Measurements from ENCODE around the gene ADPRS.
A peak's percentile ranks its signal among the peaks of the same experiment; 100 is the strongest.

Gene ADPRS

DNA sequence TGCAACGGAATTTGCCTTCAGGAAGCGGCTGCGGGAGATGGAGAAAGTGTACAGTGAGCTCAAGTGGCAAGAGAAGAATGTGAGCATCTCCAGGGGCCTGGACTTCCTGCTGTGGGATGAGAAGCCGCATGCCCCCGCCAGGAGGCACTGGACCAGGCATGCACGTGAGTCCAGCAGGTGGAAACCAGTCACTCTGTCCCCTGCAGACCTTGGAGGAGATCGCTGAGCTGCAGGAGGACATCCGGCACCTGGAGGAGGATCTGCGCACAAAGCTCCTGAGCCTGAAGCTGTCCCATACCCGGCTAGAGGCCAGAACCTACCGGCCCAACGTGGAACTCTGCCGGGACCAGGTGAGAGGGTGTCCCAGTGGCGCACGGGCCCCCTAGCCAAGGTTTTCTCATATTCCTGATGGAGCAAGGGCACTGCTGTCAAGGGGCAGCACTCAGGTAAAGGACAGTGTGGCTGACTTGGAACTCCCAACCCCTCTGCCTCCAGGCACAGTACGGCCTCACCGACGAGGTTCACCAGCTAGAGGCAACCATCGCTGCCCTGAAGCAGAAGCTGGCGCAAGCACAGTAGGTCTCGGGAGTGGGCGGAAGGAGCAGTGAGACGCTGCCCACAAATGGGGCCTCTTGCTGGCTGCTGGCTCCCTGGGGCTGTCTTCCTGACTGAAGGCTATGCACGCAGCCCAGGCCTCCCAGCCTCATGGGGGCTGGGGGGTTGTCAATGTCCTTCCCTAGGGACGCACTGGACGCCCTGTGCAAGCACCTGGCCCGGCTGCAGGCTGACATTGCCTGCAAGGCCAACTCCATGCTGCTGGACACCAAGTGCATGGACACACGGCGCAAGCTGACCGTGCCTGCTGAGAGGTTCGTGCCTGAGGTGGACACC lies 1.2 kb upstream of the ADPRS start:
- Histone ChIP-seq H3K9me3 (ENCODE audit: control insufficient read depth in 5 of 5, low read length in 5 of 5) (no peaks in the 10 kb centered on the region), H3K36me3 (ENCODE audit: control insufficient read depth in 5 of 5, insufficient read depth in 5 of 5, low read length in 5 of 5) (peaks cover 0 to 17% (median 16%) of the 10 kb centered on the region in 5 donors), H3K27me3 (ENCODE audit: control insufficient read depth in 5 of 5, insufficient read depth in 4 of 5, low read length in 5 of 5) (peaks cover 0 to 13% (median 4%) of the 10 kb centered on the region in 5 donors), H3K27ac (ENCODE audit: low read depth, low read length) (no peak overlapping the region), H3K9ac (ENCODE audit: low read length in 5 of 5) (no peak overlapping the region), H3K4me3 (ENCODE audit: low read depth in 1 of 5, low read length in 5 of 5) (peak overlapping the region in 2 of 5 donors; percentile 19 to 94), H3K4me1 (ENCODE audit: control insufficient read depth in 5 of 5, insufficient read depth in 5 of 5, low read length in 5 of 5) (peaks cover 4 to 41% (median 28%) of the 10 kb centered on the region in 5 donors)

DNA sequence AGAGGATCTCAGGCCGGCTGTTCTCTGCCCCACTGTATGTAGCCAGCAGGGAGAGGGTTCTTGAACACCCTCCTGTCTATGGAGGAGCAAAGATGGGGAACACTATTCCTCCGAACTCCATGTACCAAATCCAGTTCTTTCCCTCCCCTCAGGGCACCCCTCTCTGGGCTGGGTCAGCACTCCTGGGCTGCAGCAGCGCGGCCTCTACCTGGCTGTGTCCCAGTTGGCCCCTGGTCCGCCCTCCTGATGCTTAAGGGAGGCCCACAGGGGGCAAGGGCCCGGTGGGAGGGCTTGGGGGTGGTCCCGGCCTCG lies 471 bp upstream of the ADPRS start:
- H3K27ac ChIP-seq (ENCODE audit: low read depth, low read length): peak overlapping the region; percentile 92
- H3K9me3 ChIP-seq (ENCODE audit: control insufficient read depth in 5 of 5, low read length in 5 of 5): no peaks in the 10 kb centered on the region
- H3K27me3 ChIP-seq (ENCODE audit: control insufficient read depth in 5 of 5, insufficient read depth in 4 of 5, low read length in 5 of 5): peaks cover 0 to 13% (median 4%) of the 10 kb centered on the region in 5 donors
- H3K4me3 ChIP-seq (ENCODE audit: low read depth in 1 of 5, low read length in 5 of 5): peak overlapping the region; percentile 19 to 96 (median 94)
- peaks cover 4 to 46% (median 32%) of the 10 kb centered on the region in 5 donors for H3K4me1 ChIP-seq (ENCODE audit: control insufficient read depth in 5 of 5, insufficient read depth in 5 of 5, low read length in 5 of 5)
- H3K9ac ChIP-seq (ENCODE audit: low read length in 5 of 5): peak overlapping the region; percentile 48 to 92 (median 86)
- H3K36me3 ChIP-seq (ENCODE audit: control insufficient read depth in 5 of 5, insufficient read depth in 5 of 5, low read length in 5 of 5): peaks cover 0 to 24% (median 23%) of the 10 kb centered on the region in 5 donors

DNA sequence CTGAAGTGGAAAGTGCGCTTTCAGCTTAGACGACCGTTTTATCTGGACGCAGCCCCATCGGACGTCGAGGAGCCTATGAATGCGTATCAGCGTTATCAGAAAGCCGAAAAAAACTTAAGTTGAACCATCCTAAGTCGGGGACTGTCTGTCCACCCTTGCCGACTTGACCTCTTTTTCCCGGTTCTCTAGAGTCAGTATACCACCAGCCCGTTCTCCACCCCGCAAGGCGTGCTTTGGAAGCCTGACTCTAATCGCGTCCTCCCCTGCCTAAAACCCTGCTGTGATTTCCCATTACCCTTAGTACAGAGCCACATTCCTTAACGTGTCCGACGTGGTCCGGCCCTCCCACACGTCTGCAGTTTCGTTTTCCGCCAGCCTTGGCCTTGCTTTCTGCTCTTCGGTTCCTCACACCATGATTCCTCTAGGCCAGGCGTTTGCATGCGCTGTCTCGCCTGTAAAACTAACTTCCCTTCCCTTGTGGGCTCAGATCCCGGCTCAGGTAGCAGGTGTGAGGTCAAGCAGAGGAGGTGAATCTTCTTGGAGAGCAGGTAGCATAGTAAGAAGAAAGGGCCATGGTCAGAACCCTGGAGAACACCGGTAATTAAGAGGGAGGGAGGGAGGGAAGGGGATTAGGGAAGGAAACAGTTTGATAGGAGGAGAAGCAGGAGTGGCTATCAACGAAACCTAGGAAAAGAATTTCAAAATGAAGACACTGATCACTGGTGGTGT lies 865 bp downstream of the ADPRS start:
- Histone ChIP-seq H3K9ac (ENCODE audit: low read length in 5 of 5) (peak overlapping the region; percentile 22 to 92 (median 86)), H3K4me1 (ENCODE audit: control insufficient read depth in 5 of 5, insufficient read depth in 5 of 5, low read length in 5 of 5) (peaks cover 2 to 48% (median 34%) of the 10 kb centered on the region in 5 donors), H3K4me3 (ENCODE audit: low read depth in 1 of 5, low read length in 5 of 5) (peak overlapping the region; percentile 92 to 96 (median 94)), H3K27me3 (ENCODE audit: control insufficient read depth in 5 of 5, insufficient read depth in 4 of 5, low read length in 5 of 5) (peaks cover 0 to 7% (median 4%) of the 10 kb centered on the region in 5 donors), H3K9me3 (ENCODE audit: control insufficient read depth in 5 of 5, low read length in 5 of 5) (no peaks in the 10 kb centered on the region), H3K36me3 (ENCODE audit: control insufficient read depth in 5 of 5, insufficient read depth in 5 of 5, low read length in 5 of 5) (peaks cover 0 to 37% (median 36%) of the 10 kb centered on the region in 5 donors), H3K27ac (ENCODE audit: low read depth, low read length) (peak overlapping the region; percentile 92)

DNA sequence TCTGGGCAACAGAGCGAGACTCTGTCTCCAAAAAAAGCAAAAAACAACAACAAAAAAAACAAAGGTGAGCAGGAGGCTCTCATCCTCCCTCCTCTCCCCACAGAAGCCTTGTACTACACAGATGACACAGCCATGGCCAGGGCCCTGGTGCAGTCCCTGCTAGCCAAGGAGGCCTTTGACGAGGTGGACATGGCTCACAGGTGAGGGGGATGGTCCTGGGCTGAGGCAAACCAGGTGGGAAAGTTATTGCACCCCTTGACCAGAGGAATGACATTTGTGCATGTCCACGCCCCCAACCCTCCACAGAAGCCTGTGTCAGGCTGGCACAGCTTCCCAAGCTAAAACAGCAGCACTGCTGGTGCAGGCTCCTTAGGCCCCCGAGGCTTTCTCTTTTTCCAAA lies 2.4 kb downstream of the ADPRS start:
- Histone ChIP-seq H3K36me3 (ENCODE audit: control insufficient read depth in 5 of 5, insufficient read depth in 5 of 5, low read length in 5 of 5) (peaks cover 0 to 49% (median 47%) of the 10 kb centered on the region in 5 donors), H3K27me3 (ENCODE audit: control insufficient read depth in 5 of 5, insufficient read depth in 4 of 5, low read length in 5 of 5) (no peaks in the 10 kb centered on the region), H3K27ac (ENCODE audit: low read depth, low read length) (no peak overlapping the region), H3K4me3 (ENCODE audit: low read depth in 1 of 5, low read length in 5 of 5) (no peak overlapping the region), H3K9ac (ENCODE audit: low read length in 5 of 5) (no peak overlapping the region), H3K4me1 (ENCODE audit: control insufficient read depth in 5 of 5, insufficient read depth in 5 of 5, low read length in 5 of 5) (peaks cover 2 to 59% (median 42%) of the 10 kb centered on the region in 5 donors), H3K9me3 (ENCODE audit: control insufficient read depth in 5 of 5, low read length in 5 of 5) (no peaks in the 10 kb centered on the region)

DNA sequence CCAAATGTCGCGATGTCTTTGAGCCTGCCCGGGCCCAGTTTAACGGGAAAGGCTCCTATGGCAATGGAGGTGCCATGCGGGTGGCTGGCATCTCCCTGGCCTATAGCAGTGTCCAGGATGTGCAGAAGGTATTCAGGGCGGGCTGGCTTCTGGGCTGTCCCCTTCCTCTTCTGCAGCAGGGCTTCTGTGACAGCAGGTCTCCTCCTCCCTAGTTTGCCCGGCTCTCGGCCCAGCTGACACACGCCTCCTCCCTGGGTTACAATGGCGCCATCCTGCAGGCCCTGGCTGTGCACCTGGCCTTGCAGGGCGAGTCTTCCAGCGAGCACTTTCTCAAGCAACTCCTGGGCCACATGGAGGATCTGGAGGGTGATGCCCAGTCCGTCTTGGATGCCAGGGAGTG lies 3.0 kb downstream of the ADPRS start:
- H3K9ac ChIP-seq (ENCODE audit: low read length in 5 of 5): no peak overlapping the region
- no peak overlapping the region for H3K27ac ChIP-seq (ENCODE audit: low read depth, low read length)
- H3K27me3 ChIP-seq (ENCODE audit: control insufficient read depth in 5 of 5, insufficient read depth in 4 of 5, low read length in 5 of 5): no peaks in the 10 kb centered on the region
- no peak overlapping the region for H3K4me3 ChIP-seq (ENCODE audit: low read depth in 1 of 5, low read length in 5 of 5)
- H3K36me3 ChIP-seq (ENCODE audit: control insufficient read depth in 5 of 5, insufficient read depth in 5 of 5, low read length in 5 of 5): peaks cover 0 to 53% (median 48%) of the 10 kb centered on the region in 5 donors
- no peaks in the 10 kb centered on the region for H3K9me3 ChIP-seq (ENCODE audit: control insufficient read depth in 5 of 5, low read length in 5 of 5)
- peaks cover 2 to 62% (median 45%) of the 10 kb centered on the region in 5 donors for H3K4me1 ChIP-seq (ENCODE audit: control insufficient read depth in 5 of 5, insufficient read depth in 5 of 5, low read length in 5 of 5)

DNA sequence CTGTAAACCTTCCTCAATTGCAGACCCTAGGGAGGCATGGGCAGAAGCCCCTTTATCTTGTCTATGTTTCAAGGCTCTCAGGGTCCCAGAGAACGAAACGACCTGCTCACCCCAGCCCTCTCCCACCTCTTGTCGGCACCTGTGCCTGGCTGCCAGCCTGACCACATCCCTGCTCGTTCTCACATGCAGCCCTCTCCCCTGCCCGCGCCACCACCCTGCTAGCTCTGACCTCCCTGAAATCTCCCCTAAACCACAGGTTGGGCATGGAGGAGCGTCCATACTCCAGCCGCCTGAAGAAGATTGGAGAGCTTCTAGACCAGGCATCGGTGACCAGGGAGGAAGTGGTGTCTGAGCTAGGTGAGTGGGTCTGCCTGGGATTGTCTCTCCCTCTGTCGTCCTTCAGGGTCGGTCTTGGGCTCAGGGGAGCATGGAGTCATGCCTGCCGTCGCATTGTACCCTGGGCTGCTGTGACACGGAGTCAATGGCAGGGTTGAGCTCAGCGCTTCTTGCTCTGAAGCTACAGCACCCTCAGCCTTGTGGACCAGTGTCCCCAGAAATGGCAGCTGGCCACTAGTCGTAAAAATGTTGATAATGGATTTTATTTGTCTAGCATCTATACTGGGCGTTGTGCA lies 3.6 kb downstream of the ADPRS start:
- H3K4me1 ChIP-seq (ENCODE audit: control insufficient read depth in 5 of 5, insufficient read depth in 5 of 5, low read length in 5 of 5): peaks cover 2 to 62% (median 45%) of the 10 kb centered on the region in 5 donors

DNA sequence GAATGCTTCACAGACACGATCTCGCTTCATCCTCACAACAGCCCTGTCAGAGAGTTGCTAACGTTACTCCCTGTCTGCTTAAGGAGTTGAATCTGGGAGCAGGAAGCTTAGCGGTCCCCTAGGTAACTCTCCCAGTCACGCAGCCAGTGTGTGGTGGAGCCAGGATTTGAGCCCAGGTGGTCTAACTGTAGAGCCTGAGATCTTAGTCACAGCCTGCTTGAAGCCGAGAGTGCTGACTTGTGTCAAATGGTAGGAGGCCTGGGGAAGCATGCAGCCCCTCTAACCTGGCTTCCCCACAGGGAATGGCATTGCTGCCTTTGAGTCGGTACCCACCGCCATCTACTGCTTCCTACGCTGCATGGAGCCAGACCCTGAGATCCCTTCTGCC lies 4.1 kb downstream of the ADPRS start:
- H3K9ac ChIP-seq (ENCODE audit: low read length in 5 of 5): no peak overlapping the region
- H3K4me3 ChIP-seq (ENCODE audit: low read depth in 1 of 5, low read length in 5 of 5): no peak overlapping the region
- H3K27ac ChIP-seq (ENCODE audit: low read depth, low read length): no peak overlapping the region
- no peaks in the 10 kb centered on the region for H3K9me3 ChIP-seq (ENCODE audit: control insufficient read depth in 5 of 5, low read length in 5 of 5)
- peaks cover 0 to 57% (median 48%) of the 10 kb centered on the region in 5 donors for H3K36me3 ChIP-seq (ENCODE audit: control insufficient read depth in 5 of 5, insufficient read depth in 5 of 5, low read length in 5 of 5)
- H3K27me3 ChIP-seq (ENCODE audit: control insufficient read depth in 5 of 5, insufficient read depth in 4 of 5, low read length in 5 of 5): no peaks in the 10 kb centered on the region
- H3K4me1 ChIP-seq (ENCODE audit: control insufficient read depth in 5 of 5, insufficient read depth in 5 of 5, low read length in 5 of 5): peaks cover 2 to 62% (median 45%) of the 10 kb centered on the region in 5 donors

More for the DNA sequence above, 3.6 kb downstream of the ADPRS start:
- Histone ChIP-seq H3K9me3 (ENCODE audit: control insufficient read depth in 5 of 5, low read length in 5 of 5) (no peaks in the 10 kb centered on the region), H3K27ac (ENCODE audit: low read depth, low read length) (no peak overlapping the region), H3K36me3 (ENCODE audit: control insufficient read depth in 5 of 5, insufficient read depth in 5 of 5, low read length in 5 of 5) (peaks cover 0 to 57% (median 48%) of the 10 kb centered on the region in 5 donors), H3K4me3 (ENCODE audit: low read depth in 1 of 5, low read length in 5 of 5) (no peak overlapping the region), H3K9ac (ENCODE audit: low read length in 5 of 5) (no peak overlapping the region), H3K27me3 (ENCODE audit: control insufficient read depth in 5 of 5, insufficient read depth in 4 of 5, low read length in 5 of 5) (no peaks in the 10 kb centered on the region)

DNA sequence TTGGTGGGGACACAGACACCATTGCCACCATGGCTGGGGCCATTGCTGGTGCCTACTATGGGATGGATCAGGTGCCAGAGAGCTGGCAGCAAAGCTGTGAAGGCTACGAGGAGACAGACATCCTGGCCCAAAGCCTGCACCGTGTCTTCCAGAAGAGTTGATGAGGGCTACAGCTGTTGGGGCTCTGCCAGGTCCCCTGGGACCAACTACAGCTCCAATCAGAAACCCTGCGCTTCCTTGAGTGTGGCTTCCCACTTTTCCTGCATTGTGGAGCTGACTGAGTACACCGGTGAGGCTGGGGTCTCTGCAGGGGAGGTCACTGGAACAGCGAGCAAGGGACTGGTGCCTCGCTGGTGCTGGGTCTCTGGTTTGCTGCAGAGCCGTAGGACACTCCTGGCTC lies 4.5 kb downstream of the ADPRS start:
- Histone ChIP-seq H3K27me3 (ENCODE audit: control insufficient read depth in 5 of 5, insufficient read depth in 4 of 5, low read length in 5 of 5) (no peaks in the 10 kb centered on the region), H3K36me3 (ENCODE audit: control insufficient read depth in 5 of 5, insufficient read depth in 5 of 5, low read length in 5 of 5) (peaks cover 0 to 57% (median 48%) of the 10 kb centered on the region in 5 donors), H3K4me3 (ENCODE audit: low read depth in 1 of 5, low read length in 5 of 5) (no peak overlapping the region), H3K4me1 (ENCODE audit: control insufficient read depth in 5 of 5, insufficient read depth in 5 of 5, low read length in 5 of 5) (peaks cover 2 to 59% (median 42%) of the 10 kb centered on the region in 5 donors), H3K27ac (ENCODE audit: low read depth, low read length) (peak overlapping the region; percentile 55), H3K9ac (ENCODE audit: low read length in 5 of 5) (peak overlapping the region in 1 of 5 donors; percentile 20), H3K9me3 (ENCODE audit: control insufficient read depth in 5 of 5, low read length in 5 of 5) (no peaks in the 10 kb centered on the region)

DNA sequence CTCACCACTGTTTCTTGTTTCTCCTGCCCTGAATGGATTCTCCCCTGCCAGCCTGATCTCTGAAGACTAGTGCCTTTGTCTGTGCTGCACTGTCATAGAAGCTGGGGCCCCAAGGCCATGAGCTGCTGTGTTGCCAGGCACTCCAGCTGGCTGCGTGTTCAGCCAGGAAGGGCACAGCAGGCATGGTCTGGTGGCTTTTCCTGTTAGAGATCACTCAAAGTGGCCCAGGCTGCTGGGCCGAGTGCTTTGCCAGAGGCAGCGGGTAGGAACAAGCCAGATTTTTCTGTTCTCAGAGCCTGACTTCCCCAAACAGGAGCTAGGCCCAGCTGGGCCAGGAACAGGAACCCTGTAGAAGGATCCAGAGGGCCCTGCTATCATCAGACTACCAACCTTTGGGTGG lies 5.2 kb downstream of the ADPRS start:
- H3K36me3 ChIP-seq (ENCODE audit: control insufficient read depth in 5 of 5, insufficient read depth in 5 of 5, low read length in 5 of 5): peaks cover 0 to 57% (median 48%) of the 10 kb centered on the region in 5 donors
- peaks cover 2 to 55% (median 39%) of the 10 kb centered on the region in 5 donors for H3K4me1 ChIP-seq (ENCODE audit: control insufficient read depth in 5 of 5, insufficient read depth in 5 of 5, low read length in 5 of 5)
- no peaks in the 10 kb centered on the region for H3K9me3 ChIP-seq (ENCODE audit: control insufficient read depth in 5 of 5, low read length in 5 of 5)
- H3K9ac ChIP-seq (ENCODE audit: low read length in 5 of 5): peak overlapping the region in 2 of 5 donors; percentile 19 to 26
- H3K4me3 ChIP-seq (ENCODE audit: low read depth in 1 of 5, low read length in 5 of 5): no peak overlapping the region
- no peaks in the 10 kb centered on the region for H3K27me3 ChIP-seq (ENCODE audit: control insufficient read depth in 5 of 5, insufficient read depth in 4 of 5, low read length in 5 of 5)
- peak overlapping the region; percentile 55 for H3K27ac ChIP-seq (ENCODE audit: low read depth, low read length)
